HepG2 (cell line): ENCODE data around the gene FRK. TPM values are rescaled to one million over a fixed set of nuclear protein-coding genes. Genes with fewer than 3 reads are reported as not detected.

Experiments used
- ARNT2 ChIP-seq: sonication (generic); formaldehyde crosslinking; IDR thresholded peaks from 2 replicates; pipeline ENCODE4 v1.8.0; 2022; ENCODE audit warnings: mild to moderate bottlenecking, low read depth, missing genetic modification reagents, moderate library complexity
- DNMT1 ChIP-seq: sonication (generic); formaldehyde crosslinking; IDR thresholded peaks from 2 replicates; pipeline ENCODE4 v1.5.1; 2020; ENCODE audit warnings: mild to moderate bottlenecking, missing genetic modification reagents
- FOXK2 ChIP-seq: fragments of 450-650 bp; IDR thresholded peaks from 2 replicates; pipeline ENCODE4 v1.6.1; 2016
- KDM3A ChIP-seq: IDR thresholded peaks from 2 replicates; pipeline ENCODE4 v1.6.1; 2018; ENCODE audit warnings: low read depth, missing compliant biosample characterization
- MEIS2 ChIP-seq: sonication (generic); formaldehyde crosslinking; IDR thresholded peaks from 2 replicates; pipeline ENCODE4 v1.9.0; 2021; ENCODE audit warnings: mild to moderate bottlenecking, missing genetic modification reagents
- MZF1 ChIP-seq: sonication (generic); formaldehyde crosslinking; IDR thresholded peaks from 2 replicates; pipeline ENCODE4 v1.8.1; 2023; ENCODE audit warnings: mild to moderate bottlenecking, missing genetic modification reagents, borderline replicate concordance
- PHF8 ChIP-seq: sonication (generic); formaldehyde crosslinking; IDR thresholded peaks from 2 replicates; pipeline ENCODE4 v1.5.0; 2020; ENCODE audit warnings: missing genetic modification reagents
- RFXAP ChIP-seq: sonication (generic); formaldehyde crosslinking; IDR thresholded peaks from 2 replicates; pipeline ENCODE4 v1.4.0; 2020; ENCODE audit warnings: missing genetic modification reagents, borderline replicate concordance
- RNF2 ChIP-seq: fragments of 450-650 bp; conservative IDR thresholded peaks from 2 replicates; pipeline ENCODE4 v1.6.1; 2016; ENCODE audit warnings: low read depth
- SETDB1 ChIP-seq: sonication (generic); formaldehyde crosslinking; IDR thresholded peaks from 2 replicates; pipeline ENCODE4 v1.5.1; 2020; ENCODE audit warnings: missing genetic modification reagents, mild to moderate bottlenecking, borderline replicate concordance
- SMARCE1 ChIP-seq: fragments of 450-650 bp; IDR thresholded peaks from 2 replicates; pipeline ENCODE4 v1.6.1; 2017; ENCODE audit warnings: borderline replicate concordance
- SRSF9 ChIP-seq: fragments of 200-400 bp; formaldehyde crosslinking; IDR thresholded peaks from 2 replicates; pipeline ENCODE4 v1.6.1; 2018; ENCODE audit warnings: borderline replicate concordance, mild to moderate bottlenecking, low read depth, low read length; ENCODE audit not compliant: insufficient read depth, poor library complexity, severe bottlenecking
- SUZ12 ChIP-seq: fragments of 150-350 bp; IDR thresholded peaks from 2 replicates; pipeline ENCODE4 v1.6.1; 2014; ENCODE audit warnings: low read depth, low read length
- TBX2 ChIP-seq: sonication (generic); formaldehyde crosslinking; IDR thresholded peaks from 2 replicates; pipeline ENCODE4 v1.5.0; 2020; ENCODE audit warnings: missing genetic modification reagents, mild to moderate bottlenecking, borderline replicate concordance
- ZBTB7B ChIP-seq: sonication (generic); formaldehyde crosslinking; IDR thresholded peaks from 2 replicates; pipeline ENCODE4 v1.4.0; 2020; ENCODE audit warnings: missing genetic modification reagents
- ZC3H13 ChIP-seq: sonication (generic); formaldehyde crosslinking; IDR thresholded peaks from 2 replicates; pipeline ENCODE4 v1.8.1; 2023; ENCODE audit warnings: mild to moderate bottlenecking, missing genetic modification reagents, moderate library complexity
- ZFP41 ChIP-seq: sonication (generic); formaldehyde crosslinking; IDR thresholded peaks from 2 replicates; pipeline ENCODE4 v1.4.0; 2020; ENCODE audit warnings: mild to moderate bottlenecking, missing genetic modification reagents, borderline replicate concordance
- ZNF296 ChIP-seq: sonication (generic); formaldehyde crosslinking; conservative IDR thresholded peaks from 2 replicates; pipeline ENCODE4 v1.5.0; 2020; ENCODE audit warnings: mild to moderate bottlenecking, missing genetic modification reagents
- polyA plus RNA-seq, 8 experiments: library from polyadenylated mRNA; depleted of rRNA in 3 of 8; stranded (reverse) in 7 of 8; unstranded in 1 of 8; fragments of >200 nt; fragmentation: Illumina TruSeq in 4 of 8; extraction: Trizol in 4 of 8; gene quantifications; 2 replicates each; pipeline versions ENCODE4 v1.2.1 to v1.2.3, GENCODE V29; 2011 to 2016; ENCODE audit warnings: low read depth in 4 of 8, missing spikeins in 1 of 8, mixed read lengths in 1 of 8; ENCODE audit not compliant: insufficient read depth in 1 of 8
- total RNA-seq, 5 experiments: library from RNA; depleted of rRNA; stranded (reverse); fragments of >200 nt; fragmentation: Illumina TruSeq; extraction: Trizol; gene quantifications; 2 replicates each; pipeline ENCODE4 v1.2.3, GENCODE V29; 2016; ENCODE audit warnings: low read depth in 1 of 5
- TF ChIP-seq, protein P1 (sequence below): sonication (generic); formaldehyde crosslinking; IDR thresholded peaks from 2 replicates; pipeline ENCODE4 v1.5.1; 2020; ENCODE audit warnings: mild to moderate bottlenecking, moderate library complexity, missing genetic modification reagents
- TF ChIP-seq, protein P2 (sequence below): sonication (generic); formaldehyde crosslinking; IDR thresholded peaks from 2 replicates; pipeline ENCODE4 v1.4.0; 2020; ENCODE audit warnings: missing genetic modification reagents
- TF ChIP-seq, protein P3 (sequence below): sonication (generic); formaldehyde crosslinking; IDR thresholded peaks from 2 replicates; pipeline ENCODE4 v1.5.0; 2020; ENCODE audit warnings: missing genetic modification reagents, mild to moderate bottlenecking, borderline replicate concordance
- TF ChIP-seq, protein P4 (sequence below): sonication (generic); formaldehyde crosslinking; IDR thresholded peaks from 2 replicates; pipeline ENCODE4 v1.8.1; 2023; ENCODE audit warnings: mild to moderate bottlenecking, missing genetic modification reagents
- TF ChIP-seq, protein P5 (sequence below): sonication (generic); formaldehyde crosslinking; IDR thresholded peaks from 2 replicates; pipeline ENCODE4 v1.5.0; 2020; ENCODE audit warnings: missing genetic modification reagents

Gene FRK
- total and polyA plus RNA-seq, 2 of the 13 experiments (the other 11 are each of a cell fraction or from before 2014, with no cell fraction given): 1.3 to 2.9 TPM

DNA sequence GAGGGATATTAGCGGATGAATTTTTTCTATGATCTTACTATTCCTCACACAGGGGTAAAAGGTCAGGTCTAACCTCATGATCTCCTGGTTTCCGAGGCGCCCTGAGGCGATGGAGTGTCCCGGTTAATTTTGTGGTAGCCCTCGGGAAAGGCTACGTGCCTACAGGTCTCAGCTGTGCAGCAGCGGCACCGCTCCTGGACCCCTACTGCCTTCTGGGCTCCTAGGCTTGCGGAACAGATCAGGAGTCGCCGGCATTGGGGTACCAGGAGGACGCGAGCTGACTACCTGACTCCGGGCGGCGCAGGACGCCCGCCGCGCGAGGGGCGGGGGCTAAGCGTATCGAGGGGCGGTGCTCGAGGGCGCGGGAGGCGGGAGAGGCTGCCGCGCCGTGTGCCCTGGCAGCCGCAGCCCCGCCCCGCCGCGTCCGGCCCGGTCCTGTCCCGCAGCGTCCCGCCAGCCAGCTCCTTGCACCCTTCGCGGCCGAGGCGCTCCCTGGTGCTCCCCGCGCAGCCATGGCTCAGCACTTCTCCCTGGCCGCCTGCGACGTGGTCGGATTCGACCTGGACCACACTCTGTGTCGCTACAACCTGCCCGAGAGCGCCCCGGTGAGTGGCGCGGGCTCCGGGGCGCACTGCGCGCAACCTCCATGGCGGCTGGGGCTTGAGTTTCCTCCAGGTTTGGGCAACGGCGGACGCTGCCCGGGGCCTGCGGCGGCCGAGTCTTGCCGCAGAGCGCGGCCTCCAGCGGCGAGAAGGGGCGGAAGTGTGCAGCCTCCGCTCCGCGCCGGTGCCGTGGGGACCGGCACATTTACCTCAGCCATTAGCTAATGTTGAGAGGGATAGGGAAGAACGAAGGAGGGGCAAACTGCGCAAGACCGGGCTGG is 40.0 kb upstream of the FRK start, which contains the start of gene NT5DC1 (continued):
- TF ChIP-seq, protein P1, sequence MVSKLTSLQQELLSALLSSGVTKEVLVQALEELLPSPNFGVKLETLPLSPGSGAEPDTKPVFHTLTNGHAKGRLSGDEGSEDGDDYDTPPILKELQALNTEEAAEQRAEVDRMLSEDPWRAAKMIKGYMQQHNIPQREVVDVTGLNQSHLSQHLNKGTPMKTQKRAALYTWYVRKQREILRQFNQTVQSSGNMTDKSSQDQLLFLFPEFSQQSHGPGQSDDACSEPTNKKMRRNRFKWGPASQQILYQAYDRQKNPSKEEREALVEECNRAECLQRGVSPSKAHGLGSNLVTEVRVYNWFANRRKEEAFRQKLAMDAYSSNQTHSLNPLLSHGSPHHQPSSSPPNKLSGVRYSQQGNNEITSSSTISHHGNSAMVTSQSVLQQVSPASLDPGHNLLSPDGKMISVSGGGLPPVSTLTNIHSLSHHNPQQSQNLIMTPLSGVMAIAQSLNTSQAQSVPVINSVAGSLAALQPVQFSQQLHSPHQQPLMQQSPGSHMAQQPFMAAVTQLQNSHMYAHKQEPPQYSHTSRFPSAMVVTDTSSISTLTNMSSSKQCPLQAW (CRISPR knock-in tag): peak; percentile 74
- TF ChIP-seq SMARCE1 (no peak), ZBTB7B (CRISPR knock-in tag) (0 out of 2 replicates have a peak, but pooled peaks have one; percentile 55), ZNF296 (no peak; the same call in 1 of the 2 replicates), SUZ12 (no peak), SETDB1 (CRISPR knock-in tag) (no peak), ZC3H13 (CRISPR knock-in tag) (peak; percentile 82; the same call in 1 of the 2 replicates), ARNT2 (CRISPR knock-in tag) (peak; percentile 97), PHF8 (peak; percentile 99), DNMT1 (CRISPR knock-in tag) (peak; percentile 82), MZF1 (CRISPR knock-in tag) (no peak), RFXAP (peak; percentile 93), KDM3A (CRISPR knock-in tag) (no peak; the same call in 1 of the 2 replicates), RNF2 (peak; percentile 58; the same call in 1 of the 2 replicates), SRSF9 (no peak), ZFP41 (CRISPR knock-in tag) (peak; percentile 60; the same call in 1 of the 2 replicates), MEIS2 (CRISPR knock-in tag) (peak; percentile 95), TBX2 (peak; percentile 94), FOXK2 (no peak)
- TF ChIP-seq, protein P2, sequence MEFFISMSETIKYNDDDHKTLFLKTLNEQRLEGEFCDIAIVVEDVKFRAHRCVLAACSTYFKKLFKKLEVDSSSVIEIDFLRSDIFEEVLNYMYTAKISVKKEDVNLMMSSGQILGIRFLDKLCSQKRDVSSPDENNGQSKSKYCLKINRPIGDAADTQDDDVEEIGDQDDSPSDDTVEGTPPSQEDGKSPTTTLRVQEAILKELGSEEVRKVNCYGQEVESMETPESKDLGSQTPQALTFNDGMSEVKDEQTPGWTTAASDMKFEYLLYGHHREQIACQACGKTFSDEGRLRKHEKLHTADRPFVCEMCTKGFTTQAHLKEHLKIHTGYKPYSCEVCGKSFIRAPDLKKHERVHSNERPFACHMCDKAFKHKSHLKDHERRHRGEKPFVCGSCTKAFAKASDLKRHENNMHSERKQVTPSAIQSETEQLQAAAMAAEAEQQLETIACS (CRISPR knock-in tag): peak; percentile 65
- TF ChIP-seq, protein P3, sequence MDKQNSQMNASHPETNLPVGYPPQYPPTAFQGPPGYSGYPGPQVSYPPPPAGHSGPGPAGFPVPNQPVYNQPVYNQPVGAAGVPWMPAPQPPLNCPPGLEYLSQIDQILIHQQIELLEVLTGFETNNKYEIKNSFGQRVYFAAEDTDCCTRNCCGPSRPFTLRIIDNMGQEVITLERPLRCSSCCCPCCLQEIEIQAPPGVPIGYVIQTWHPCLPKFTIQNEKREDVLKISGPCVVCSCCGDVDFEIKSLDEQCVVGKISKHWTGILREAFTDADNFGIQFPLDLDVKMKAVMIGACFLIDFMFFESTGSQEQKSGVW (CRISPR knock-in tag): no peak
- TF ChIP-seq, protein P4, sequence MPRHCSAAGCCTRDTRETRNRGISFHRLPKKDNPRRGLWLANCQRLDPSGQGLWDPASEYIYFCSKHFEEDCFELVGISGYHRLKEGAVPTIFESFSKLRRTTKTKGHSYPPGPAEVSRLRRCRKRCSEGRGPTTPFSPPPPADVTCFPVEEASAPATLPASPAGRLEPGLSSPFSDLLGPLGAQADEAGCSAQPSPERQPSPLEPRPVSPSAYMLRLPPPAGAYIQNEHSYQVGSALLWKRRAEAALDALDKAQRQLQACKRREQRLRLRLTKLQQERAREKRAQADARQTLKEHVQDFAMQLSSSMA: peak; percentile 97
- TF ChIP-seq, protein P5, sequence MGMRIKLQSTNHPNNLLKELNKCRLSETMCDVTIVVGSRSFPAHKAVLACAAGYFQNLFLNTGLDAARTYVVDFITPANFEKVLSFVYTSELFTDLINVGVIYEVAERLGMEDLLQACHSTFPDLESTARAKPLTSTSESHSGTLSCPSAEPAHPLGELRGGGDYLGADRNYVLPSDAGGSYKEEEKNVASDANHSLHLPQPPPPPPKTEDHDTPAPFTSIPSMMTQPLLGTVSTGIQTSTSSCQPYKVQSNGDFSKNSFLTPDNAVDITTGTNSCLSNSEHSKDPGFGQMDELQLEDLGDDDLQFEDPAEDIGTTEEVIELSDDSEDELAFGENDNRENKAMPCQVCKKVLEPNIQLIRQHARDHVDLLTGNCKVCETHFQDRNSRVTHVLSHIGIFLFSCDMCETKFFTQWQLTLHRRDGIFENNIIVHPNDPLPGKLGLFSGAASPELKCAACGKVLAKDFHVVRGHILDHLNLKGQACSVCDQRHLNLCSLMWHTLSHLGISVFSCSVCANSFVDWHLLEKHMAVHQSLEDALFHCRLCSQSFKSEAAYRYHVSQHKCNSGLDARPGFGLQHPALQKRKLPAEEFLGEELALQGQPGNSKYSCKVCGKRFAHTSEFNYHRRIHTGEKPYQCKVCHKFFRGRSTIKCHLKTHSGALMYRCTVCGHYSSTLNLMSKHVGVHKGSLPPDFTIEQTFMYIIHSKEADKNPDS (CRISPR knock-in tag): peak; percentile 97
